ENCODE results near the gene CACNA2D3. TPM values are rescaled to one million over a fixed set of nuclear protein-coding genes. Genes with fewer than 3 reads are reported as not detected.

Gene CACNA2D3
- total RNA-seq, 4 donors from 2014 or later, result 0.94 to 3.6 (median 2.1) TPM

DNA sequence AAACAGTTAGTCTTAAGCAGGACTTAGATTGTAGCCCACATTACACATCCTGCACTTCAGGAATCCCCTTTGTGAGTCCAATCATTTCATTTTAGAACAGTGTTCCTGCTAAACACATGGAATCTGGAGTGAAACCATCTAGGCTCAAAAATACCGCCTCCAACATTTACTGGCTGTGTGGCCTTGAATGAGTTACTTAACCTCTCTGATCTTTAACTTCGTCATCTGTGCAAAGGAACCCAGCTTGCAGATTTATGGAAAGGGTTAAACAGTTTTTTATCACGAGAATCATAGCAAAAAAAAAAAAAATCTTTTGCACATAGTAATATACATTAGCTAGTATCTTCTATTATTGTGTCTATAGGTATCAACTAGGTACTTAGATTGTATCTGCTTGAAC is 813.5 kb downstream of the CACNA2D3 start:
- TF ChIP-seq CTCF (IDR thresholded peaks at IDR 0.05; ENCODE audit: low read depth), result no peak

- TF ChIP-seq CTCF (IDR thresholded peaks at IDR 0.05; ENCODE audit: low read depth), result no peak
These were observed 814.2 kb downstream of the CACNA2D3 start for GRCh38 chr3:54936561-54936960.

DNA sequence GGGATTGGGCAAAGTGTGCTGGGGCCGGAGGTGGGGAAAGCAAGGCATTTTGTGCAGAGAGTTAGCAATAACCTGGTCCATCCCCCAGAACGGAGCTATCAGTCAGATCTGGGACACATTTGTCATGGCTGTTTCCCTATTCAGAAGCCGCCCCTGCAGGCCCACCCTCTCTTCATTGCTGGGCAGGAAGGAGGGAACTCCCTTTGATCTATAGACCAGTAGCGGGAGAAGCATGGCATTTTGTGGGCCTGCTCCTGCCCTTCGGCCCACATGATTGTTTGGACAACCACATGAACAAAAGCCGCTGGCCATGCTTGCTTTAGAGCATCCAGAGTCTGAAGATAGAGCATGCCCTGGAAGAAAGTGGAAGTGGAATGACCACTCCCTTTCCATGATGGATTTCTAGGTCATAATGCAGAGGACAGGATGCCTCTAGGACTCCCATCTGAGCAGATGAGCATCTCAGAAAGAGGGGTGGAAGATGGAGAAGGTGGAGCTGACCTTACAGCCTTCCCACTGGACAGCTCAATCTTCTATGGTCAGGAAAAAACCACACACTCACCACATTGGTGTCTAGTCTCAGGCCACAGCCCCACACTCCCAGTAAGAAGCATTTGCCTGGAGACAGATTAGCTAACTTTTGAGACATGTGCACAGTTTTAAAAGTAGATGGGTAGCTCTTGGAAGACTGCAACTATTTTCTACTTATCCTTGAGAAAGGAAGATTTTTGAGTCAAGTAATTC is 817.4 kb downstream of the CACNA2D3 start:
- TF ChIP-seq CTCF (IDR thresholded peaks at IDR 0.05; ENCODE audit: low read depth), result no peak

DNA sequence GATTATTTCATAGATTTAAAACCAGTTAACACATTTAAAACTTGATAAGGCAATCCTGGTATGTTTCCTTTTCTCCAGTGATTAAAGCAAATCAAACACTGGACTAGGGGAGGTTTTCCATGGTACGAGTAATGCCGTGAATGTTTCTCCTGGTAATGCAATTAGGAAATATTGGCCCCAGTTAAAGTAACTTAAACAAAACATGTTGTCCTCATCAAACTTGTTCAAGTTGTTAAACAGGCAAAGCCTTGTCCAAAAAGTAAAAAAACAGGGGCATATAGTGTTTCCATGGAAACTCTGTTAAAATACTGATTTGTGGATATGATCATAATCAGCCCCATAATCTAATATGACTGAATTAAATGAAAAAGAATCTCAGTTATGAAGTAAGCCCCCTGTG is 818.6 kb downstream of the CACNA2D3 start:
- no peak for TF ChIP-seq CTCF (IDR thresholded peaks at IDR 0.05; ENCODE audit: low read depth)

- TF ChIP-seq CTCF (IDR thresholded peaks at IDR 0.05; ENCODE audit: low read depth), result no peak
These were observed 819.5 kb downstream of the CACNA2D3 start for GRCh38 chr3:54941690-54942362.

GRCh38 chr3:54949491-54950044 is 827.2 kb downstream of the CACNA2D3 start:
- no peak for TF ChIP-seq CTCF (IDR thresholded peaks at IDR 0.05; ENCODE audit: low read depth)

- TF ChIP-seq CTCF (IDR thresholded peaks at IDR 0.05; ENCODE audit: low read depth), result no peak
These were observed 828.1 kb downstream of the CACNA2D3 start for GRCh38 chr3:54950391-54951003.
